Placental epithelial cell (primary cell): ENCODE measurements around the gene ATF6. TPM values are rescaled to one million over a fixed set of nuclear protein-coding genes. Genes with fewer than 3 reads are reported as not detected.

Experiments
- small RNA-seq: library from RNA; depleted of rRNA; stranded (forward); fragments of <200 nt; gene quantifications from one replicate; pipeline ENCODE3, GENCODE V24; 2012
- total RNA-seq: library from RNA; depleted of rRNA; stranded (reverse); fragments of >200 nt; gene quantifications from 2 replicates; pipeline ENCODE4 v1.2.3, GENCODE V29; 2012

The ATF6 gene, protein sequence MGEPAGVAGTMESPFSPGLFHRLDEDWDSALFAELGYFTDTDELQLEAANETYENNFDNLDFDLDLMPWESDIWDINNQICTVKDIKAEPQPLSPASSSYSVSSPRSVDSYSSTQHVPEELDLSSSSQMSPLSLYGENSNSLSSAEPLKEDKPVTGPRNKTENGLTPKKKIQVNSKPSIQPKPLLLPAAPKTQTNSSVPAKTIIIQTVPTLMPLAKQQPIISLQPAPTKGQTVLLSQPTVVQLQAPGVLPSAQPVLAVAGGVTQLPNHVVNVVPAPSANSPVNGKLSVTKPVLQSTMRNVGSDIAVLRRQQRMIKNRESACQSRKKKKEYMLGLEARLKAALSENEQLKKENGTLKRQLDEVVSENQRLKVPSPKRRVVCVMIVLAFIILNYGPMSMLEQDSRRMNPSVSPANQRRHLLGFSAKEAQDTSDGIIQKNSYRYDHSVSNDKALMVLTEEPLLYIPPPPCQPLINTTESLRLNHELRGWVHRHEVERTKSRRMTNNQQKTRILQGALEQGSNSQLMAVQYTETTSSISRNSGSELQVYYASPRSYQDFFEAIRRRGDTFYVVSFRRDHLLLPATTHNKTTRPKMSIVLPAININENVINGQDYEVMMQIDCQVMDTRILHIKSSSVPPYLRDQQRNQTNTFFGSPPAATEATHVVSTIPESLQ
- total RNA-seq = 18.8 and 19.7 TPM in 2 replicates

DNA sequence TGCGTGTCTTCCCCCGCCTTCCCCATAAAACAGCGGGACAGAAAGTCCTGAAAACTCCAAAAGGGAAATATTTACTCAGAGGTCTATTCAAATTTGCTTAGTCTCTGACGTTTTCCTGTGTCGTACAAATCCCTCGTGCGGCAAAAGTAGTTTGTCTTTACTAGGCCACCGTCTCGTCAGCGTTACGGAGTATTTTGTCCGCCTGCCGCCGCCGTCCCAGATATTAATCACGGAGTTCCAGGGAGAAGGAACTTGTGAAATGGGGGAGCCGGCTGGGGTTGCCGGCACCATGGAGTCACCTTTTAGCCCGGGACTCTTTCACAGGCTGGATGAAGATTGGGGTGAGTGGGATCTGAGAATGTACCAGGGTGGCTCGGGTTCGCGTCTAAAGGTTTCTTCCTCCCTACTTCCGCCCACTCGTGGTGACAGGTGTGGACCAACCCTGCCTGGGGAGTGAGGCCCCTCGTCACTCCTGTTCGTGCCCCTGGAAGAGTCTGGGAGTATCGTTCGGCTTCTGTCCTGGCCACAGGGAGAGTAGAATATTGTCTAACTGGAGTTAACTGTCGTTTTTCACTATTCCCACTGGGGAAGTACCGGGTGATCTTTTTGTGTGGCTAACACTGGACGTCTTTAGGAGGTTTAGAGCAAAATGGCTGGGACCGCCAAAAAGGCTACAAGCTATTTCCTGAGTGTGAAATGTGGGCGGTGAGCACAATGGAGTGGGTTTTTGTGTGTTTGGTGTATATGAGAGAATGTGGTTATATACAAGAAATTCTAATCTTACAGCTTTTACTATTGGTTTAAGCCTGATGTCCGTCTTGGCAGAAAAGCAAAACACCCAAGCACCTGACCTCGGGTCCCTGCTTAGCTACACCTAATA lies at the start of gene ATF6:
TSS of gene ATF6 (plus strand) at position 219 of the 880 bp plus-strand sequence. CDS start at position 260, 41 bp downstream.

DNA sequence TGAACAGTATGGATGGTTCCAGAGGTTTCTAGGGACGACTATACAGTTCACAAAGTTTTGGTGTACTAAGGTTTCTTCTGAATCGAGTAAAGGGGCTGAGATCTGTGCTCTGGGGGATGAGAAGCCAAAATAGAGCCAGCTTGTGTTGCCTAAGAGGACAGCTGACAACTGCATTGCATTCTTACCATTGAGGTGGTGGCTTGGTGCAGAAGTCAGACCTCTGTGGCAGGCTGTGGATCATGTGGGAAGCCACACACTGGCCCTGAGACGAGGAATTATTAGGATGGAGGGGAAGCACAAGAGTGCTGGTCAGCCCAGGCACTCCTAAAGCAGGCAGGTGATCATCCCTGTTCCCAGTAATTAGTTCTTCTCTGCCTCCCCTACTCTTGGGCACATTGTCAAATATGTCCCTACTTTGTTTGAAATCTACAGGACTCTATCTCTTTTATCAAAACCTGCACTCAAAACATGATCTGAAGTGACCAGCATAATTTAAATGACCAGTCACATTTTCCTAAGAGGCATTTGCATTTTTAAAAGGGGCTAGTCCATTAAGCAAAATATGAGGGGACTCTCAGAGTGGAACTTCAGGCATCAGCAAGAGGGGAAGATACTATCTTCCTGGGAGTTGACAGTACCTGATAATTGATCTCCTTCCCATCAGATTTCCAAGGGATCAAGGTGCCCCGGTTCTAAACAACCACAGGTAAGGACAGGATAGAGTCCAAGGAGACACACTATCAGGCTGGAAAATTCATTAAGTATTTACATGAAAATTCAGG lies 45.0 kb upstream of the ATF6 start, which contains the start of gene FCRLB:
TSS of gene FCRLB (plus strand) at position 589 of the 782 bp plus-strand sequence. CDS start 1,129 bp downstream, outside the sequence.

DNA sequence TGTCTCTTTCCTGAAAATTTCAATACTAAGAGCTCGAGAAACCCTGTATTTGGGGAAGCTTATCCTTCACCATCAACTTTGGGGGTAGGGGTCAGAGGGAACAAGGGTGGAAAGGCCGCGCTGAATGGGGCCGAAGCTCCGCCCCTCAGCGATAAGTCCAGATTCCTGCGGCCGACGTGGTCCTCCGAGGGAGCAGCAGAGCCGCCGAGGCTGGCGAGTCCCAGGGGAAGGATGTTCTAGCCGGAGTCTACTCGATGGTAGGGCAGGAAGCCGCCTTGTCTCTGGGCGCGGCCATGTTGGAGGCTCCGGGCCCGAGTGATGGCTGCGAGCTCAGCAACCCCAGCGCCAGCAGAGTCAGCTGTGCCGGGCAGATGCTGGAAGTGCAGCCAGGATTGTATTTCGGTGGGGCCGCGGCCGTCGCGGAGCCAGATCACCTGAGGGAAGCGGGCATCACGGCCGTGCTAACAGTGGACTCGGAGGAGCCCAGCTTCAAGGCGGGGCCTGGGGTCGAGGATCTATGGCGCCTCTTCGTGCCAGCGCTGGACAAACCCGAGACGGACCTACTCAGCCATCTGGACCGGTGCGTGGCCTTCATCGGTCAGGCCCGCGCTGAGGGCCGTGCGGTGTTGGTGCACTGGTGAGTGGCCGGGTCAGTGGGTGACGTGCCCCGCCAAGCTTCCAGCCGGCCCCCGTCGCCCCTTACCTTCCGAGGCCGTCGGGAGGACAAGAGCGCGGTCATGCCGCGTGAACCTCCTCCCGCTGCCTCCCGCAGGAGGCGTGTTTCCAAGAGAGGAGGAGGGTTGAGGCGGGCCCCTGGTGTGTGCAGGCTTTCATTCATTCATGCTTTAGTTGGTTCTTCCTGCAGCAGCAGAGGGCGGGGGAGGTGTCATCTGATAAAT lies 16.4 kb upstream of the ATF6 start, which contains the start of gene DUSP12:
TSS of gene DUSP12 (plus strand) at position 278 of the 899 bp plus-strand sequence. CDS start at position 294, 16 bp downstream.

Small RNA genes lying within 50 kb of the gene (small RNA-seq; reads per million reads assigned to genes)
- not detected for gene RN7SL466P

Other genes starting within 250 kb of the ATF6 start
- gene HSPA6, start 241.8 kb upstream of the ATF6 start, total RNA-seq = 0.22 and 0.39 TPM in 2 replicates
- gene FCGR3A, start 216.5 kb upstream of the ATF6 start, total RNA-seq = not detected in 2 replicates
- gene FCGR3B, start 135.1 kb upstream of the ATF6 start, total RNA-seq = not detected in 2 replicates
- gene FCGR2B, start 103.2 kb upstream of the ATF6 start, total RNA-seq = not detected in 2 replicates
- gene FCRLA, start 59.1 kb upstream of the ATF6 start, total RNA-seq = not detected in 2 replicates
- gene FCRLB, start 44.8 kb upstream of the ATF6 start, total RNA-seq = 0.79 and 1.1 TPM in 2 replicates
- gene DUSP12, start 16.5 kb upstream of the ATF6 start, total RNA-seq = 28.8 and 29.4 TPM in 2 replicates